A673 (cell line): ENCODE measurements around the gene CDH4.

ENCODE experiments used
- CTCF ChIP-seq: fragments of 300-800, 200-600 bp; sonication (generic); conservative IDR thresholded peaks from 2 replicates; pipeline ENCODE4 v1.5.1; 2017; ENCODE audit warnings: low read depth, mild to moderate bottlenecking, antibody characterized with exemption, low read length, moderate library complexity, mixed read lengths
- EZH2 ChIP-seq: fragments of 200-600 bp; sonication (generic); IDR thresholded peaks from 2 replicates; pipeline ENCODE4 v1.6.1; 2017; ENCODE audit warnings: borderline replicate concordance, low read depth, mild to moderate bottlenecking, mixed read lengths, antibody characterized with exemption, low read length; ENCODE audit not compliant: poor library complexity, severe bottlenecking

GRCh38 chr20:61801065-61801360 lies 549.0 kb downstream of the CDH4 start:
- TF ChIP-seq CTCF (no peak), EZH2 (no peak)
